AG09319 (cell line): ENCODE measurements around the gene THSD4.
A peak's percentile ranks its signal among the peaks of the same experiment; 100 is the strongest.

Experiments used
- DNase-seq: peaks from one replicate; pipeline ENCODE4 v3.0.0-alpha.2; 2010; ENCODE audit warnings: low read depth; ENCODE audit errors: extremely low read depth
- TF ChIP-seq, protein P1 (sequence below): IDR thresholded peaks from 2 replicates; pipeline ENCODE4 v1.5.1; 2011; ENCODE audit warnings: low read depth, mild to moderate bottlenecking, inconsistent platforms, low read length, moderate library complexity

THSD4 gene

DNA sequence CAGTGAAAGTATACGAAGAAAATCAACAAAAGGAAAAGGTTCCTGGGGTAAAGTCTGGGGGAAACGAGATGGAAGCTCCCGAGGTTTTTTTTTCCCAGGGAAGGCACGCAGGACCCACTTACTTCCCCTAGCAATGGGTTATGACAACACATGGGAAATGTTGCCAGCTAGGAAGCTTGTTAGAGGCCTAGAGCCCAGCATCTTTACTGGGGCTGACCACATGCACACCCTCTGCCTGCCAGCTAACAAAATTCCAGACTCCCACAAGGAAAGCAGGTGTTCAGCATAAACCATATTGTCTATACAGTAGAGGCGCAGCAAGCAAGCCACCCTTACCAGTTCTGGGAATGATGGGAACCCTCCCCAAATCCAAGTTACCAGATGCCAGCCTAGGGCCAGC is 436.3 kb downstream of the THSD4 start:
- DNase-seq, result no peak
- TF ChIP-seq, protein P1, sequence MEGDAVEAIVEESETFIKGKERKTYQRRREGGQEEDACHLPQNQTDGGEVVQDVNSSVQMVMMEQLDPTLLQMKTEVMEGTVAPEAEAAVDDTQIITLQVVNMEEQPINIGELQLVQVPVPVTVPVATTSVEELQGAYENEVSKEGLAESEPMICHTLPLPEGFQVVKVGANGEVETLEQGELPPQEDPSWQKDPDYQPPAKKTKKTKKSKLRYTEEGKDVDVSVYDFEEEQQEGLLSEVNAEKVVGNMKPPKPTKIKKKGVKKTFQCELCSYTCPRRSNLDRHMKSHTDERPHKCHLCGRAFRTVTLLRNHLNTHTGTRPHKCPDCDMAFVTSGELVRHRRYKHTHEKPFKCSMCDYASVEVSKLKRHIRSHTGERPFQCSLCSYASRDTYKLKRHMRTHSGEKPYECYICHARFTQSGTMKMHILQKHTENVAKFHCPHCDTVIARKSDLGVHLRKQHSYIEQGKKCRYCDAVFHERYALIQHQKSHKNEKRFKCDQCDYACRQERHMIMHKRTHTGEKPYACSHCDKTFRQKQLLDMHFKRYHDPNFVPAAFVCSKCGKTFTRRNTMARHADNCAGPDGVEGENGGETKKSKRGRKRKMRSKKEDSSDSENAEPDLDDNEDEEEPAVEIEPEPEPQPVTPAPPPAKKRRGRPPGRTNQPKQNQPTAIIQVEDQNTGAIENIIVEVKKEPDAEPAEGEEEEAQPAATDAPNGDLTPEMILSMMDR, result no peak

DNA sequence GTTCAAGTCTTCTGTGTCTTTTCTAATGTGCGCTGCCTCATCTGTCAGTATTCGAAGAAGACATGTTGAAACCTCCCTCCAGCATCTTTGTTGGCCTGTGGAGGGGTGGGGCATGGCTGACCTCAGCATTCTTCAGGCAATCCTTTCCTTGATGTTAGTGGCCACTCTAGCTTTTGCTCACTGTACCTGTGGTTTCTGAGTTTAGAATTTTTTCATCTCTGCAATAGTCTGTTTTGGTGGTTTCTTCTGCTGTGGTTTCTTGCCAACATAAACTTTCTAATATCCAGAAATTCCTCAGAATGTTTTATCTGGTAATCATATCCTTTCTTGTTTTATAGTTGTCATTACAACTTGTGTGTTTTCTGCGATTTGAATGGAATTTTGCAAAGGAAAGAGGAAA is 443.8 kb downstream of the THSD4 start:
- peak; percentile 28 for DNase-seq
- TF ChIP-seq, protein P1, result no peak

DNA sequence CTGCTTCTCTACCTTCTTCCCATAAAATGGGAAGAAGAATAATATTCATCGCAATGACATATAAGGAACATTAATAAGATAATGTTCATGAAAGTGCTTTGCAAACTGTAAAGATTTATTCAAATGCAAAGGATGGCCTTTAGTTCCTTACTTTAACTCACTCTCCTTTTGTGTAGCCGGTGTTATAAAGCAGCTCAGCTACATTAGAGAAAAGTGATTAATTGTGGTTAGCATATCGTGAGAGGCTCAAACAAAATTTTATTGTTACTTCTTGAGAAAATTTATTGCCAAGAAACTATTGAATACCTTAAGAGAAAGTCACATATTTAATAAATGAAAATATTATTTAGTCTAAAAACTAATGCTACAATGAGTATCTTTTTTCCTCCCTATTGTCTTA is 444.3 kb downstream of the THSD4 start:
- DNase-seq, result no peak
- TF ChIP-seq, protein P1, result no peak

DNA sequence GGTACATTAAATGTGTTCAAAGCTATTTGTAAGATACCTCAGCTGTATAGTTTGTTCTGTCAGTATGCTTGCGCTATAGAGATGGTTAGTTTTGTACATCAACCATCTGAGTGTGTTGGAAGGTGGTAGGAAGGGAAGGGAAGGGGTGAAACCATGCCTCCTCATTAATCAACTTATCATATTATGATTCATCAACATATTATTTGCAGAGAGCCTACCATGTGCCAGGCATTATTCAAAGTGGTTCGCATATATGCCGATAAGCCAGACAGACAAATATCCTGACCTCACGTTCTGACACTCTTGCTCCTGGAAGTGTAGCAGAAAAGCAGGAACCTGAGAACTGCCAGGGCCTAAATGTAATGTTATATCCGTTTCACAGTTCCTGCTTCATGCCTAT is 447.0 kb downstream of the THSD4 start:
- no peak for DNase-seq
- TF ChIP-seq, protein P1, result no peak

DNA sequence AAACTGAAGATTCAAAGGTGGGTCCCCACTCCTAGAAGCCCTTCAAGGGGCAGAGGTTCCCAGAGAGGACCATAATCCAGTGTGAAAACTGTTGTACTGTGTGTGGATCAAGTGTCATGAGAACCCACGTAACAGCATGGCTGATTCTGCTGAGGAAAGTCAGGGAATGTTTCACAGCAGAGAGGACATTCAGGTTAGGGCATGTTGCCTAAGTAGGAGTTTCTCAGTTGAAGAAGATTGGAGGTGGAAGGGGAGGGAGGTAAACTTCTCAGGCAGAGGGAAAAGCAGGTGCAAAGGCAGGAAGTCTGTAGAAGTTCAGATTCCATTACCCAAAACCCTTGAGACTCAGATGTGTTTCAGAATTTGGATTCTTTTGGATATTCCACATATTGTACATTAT is 448.9 kb downstream of the THSD4 start:
- TF ChIP-seq, protein P1, result no peak
- no peak for DNase-seq

DNA sequence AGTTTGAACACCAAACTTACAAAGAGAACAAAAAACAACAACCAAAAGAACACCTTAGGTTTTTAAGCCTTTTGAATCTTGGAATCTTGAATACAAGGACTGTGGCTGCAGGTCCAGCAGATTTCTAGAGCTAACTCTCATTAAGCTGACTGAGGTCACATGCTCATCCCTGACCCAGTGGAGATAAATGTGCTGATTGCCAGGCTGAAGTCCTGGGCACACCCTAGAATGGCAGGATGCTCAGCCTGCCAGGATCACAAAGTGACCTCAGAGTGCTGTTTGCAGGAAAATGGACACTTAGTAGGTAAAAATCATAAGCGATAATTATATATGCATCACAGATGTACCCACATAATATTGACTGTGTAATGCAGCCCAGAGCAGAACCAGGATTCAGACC is 449.7 kb downstream of the THSD4 start:
- DNase-seq, result no peak
- TF ChIP-seq, protein P1, result no peak

DNA sequence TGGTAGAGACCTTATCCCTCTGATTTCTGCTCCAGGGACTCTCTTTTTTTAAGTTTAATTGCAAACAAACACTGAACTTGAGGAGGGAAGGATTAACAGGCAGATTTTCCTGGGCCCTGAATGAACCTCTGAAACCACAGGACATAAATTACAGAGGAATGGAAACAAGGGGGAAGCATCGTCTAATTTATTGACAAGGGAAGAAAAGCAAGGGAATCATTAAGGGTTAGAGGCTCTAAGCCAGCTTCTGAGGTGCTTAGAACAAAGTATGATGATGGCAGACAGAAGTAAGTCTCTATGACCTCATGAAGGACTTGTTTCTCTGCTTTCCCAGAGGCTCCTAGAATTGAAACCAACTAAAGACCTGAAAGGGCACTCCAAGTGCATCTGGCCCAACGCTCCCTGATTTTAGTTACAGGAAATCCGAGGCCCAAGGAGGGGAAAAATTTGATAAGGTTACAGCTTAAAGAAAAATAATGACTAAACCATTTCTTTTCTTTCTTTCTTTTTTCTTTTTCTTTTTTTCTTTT is 450.4 kb downstream of the THSD4 start:
- DNase-seq, result no peak
- TF ChIP-seq, protein P1, result no peak
